Fibroblast of pulmonary artery (primary cell): ENCODE data around the gene MUS81.

Experiments used
- DNase-seq: peaks from one replicate; pipeline ENCODE4 v3.0.0-alpha.2; 2010; ENCODE audit warnings: low read depth
- H3K4me3 ChIP-seq: replicated peaks from 2 replicates; pipeline ENCODE4 v1.5.1; 2011; ENCODE audit warnings: low read depth, mild to moderate bottlenecking, control low read depth, low read length, moderate library complexity
- CTCF ChIP-seq: IDR thresholded peaks from 2 replicates; pipeline ENCODE4 v1.5.1; 2011; ENCODE audit warnings: mild to moderate bottlenecking, control low read depth, low read length, inconsistent platforms; ENCODE audit errors: missing control alignments

Gene MUS81

GRCh38 chr11:65853246-65853979 is 6.8 kb upstream of the MUS81 start:
- peak; percentile 6 for TF ChIP-seq CTCF
- no peak overlapping the region for H3K4me3 ChIP-seq
- no peak for DNase-seq

- no peak overlapping the region for H3K4me3 ChIP-seq
- no peak for TF ChIP-seq CTCF
- no peak for DNase-seq
Observed at GRCh38 chr11:65854161-65854592, 6.1 kb upstream of the MUS81 start.

- TF ChIP-seq CTCF = no peak
- no peak for DNase-seq
- peak overlapping the region; percentile 96 for H3K4me3 ChIP-seq
Observed at GRCh38 chr11:65854852-65855837, 5.1 kb upstream of the MUS81 start.

- H3K4me3 ChIP-seq = peak overlapping the region; percentile 96
- no peak for TF ChIP-seq CTCF
- DNase-seq = no peak
Observed at GRCh38 chr11:65855927-65856363, 4.3 kb upstream of the MUS81 start.

GRCh38 chr11:65856689-65857499 is 3.3 kb upstream of the MUS81 start:
- TF ChIP-seq CTCF = no peak
- peak; percentile 62 for DNase-seq
- H3K4me3 ChIP-seq = peak overlapping the region; percentile 96

- no peak for TF ChIP-seq CTCF
- peak overlapping the region; percentile 96 for H3K4me3 ChIP-seq
- DNase-seq = no peak
Observed at GRCh38 chr11:65857500-65857852, 2.8 kb upstream of the MUS81 start.
